ENCODE data around the gene ZBED3. TPM values are rescaled to one million over a fixed set of nuclear protein-coding genes. Genes with fewer than 3 reads are reported as not detected.

Gene ZBED3
- total and polyA plus RNA-seq, 2 of the 4 experiments (the other 2 are of a cell fraction): 0.18 to 2.5 TPM

- DNase-seq: no peak
- POLR2A ChIA-PET (ENCODE audit: unreplicated experiment): no interaction called here
- CTCF ChIA-PET: no interaction called here
Observed at GRCh38 chr5:77103457-77103856, 16.4 kb upstream of the ZBED3 start.

More at GRCh38 chr5:77103457-77103856, 16.4 kb upstream of the ZBED3 start:
- no peak overlapping the region for H4K5ac ChIP-seq (ENCODE audit: low read depth, low read length)
- H2BK15ac ChIP-seq (ENCODE audit: low read depth, low read length): no peak overlapping the region
- no peak overlapping the region for H2AK5ac ChIP-seq (ENCODE audit: low read depth, low read length)
- no peaks in the 10 kb centered on the region for H3K79me1 ChIP-seq (ENCODE audit: low read depth in 1 of 2, low read length in 2 of 2)
- H3K23ac ChIP-seq (ENCODE audit: low read depth, low read length): no peak overlapping the region
- 0 out of 2 replicates have a peak, but pooled peaks cover 1% of the 10 kb centered on the region for H3K4me1 ChIP-seq (ENCODE audit: control insufficient read depth, insufficient read depth, low read length)
- intact Hi-C loops (cut with micrococcal nuclease) (no loop called here), in situ Hi-C loops (cut with MboI; ENCODE audit: low sequenced_read_pairs) (no loop called here), dilution Hi-C loops (cut with HindIII; ENCODE audit: low sequenced_read_pairs, unreplicated experiment) (no loop called here)
- no peaks in the 10 kb centered on the region for H3K9me1 ChIP-seq (ENCODE audit: insufficient read depth, low read length)
- no peak overlapping the region for H3K18ac ChIP-seq (ENCODE audit: low read depth, low read length)
- H3K27ac ChIP-seq (ENCODE audit: insufficient read depth, low read length): no peak overlapping the region
- no peak overlapping the region for H3K9ac ChIP-seq (ENCODE audit: low read depth, low read length)
- H3K4me3 ChIP-seq (ENCODE audit: insufficient read depth, low read depth, low read length): no peak overlapping the region
- no peak overlapping the region for H3K4ac ChIP-seq (ENCODE audit: low read depth, low read length)
- no peaks in the 10 kb centered on the region for H3K9me3 ChIP-seq (ENCODE audit: control insufficient read depth, insufficient read depth, low read length)
- ATAC-seq (ENCODE audit: low read depth): no peak
- H4K91ac ChIP-seq (ENCODE audit: insufficient read depth, low read depth, low read length): no peak overlapping the region
- no peak overlapping the region for H2BK120ac ChIP-seq (ENCODE audit: low read depth, low read length)
- no peak overlapping the region for H4K8ac ChIP-seq (ENCODE audit: low read depth in 2 of 2, low read length in 2 of 2)
- H2BK5ac ChIP-seq (ENCODE audit: low read depth, low read length, poor library complexity, severe bottlenecking): no peak overlapping the region
- no peaks in the 10 kb centered on the region for H4K20me1 ChIP-seq (ENCODE audit: insufficient read depth, low read length)
- no peak overlapping the region for H2AK9ac ChIP-seq (replicated peaks; ENCODE audit: low read depth, low read length, poor library complexity)
- no peak overlapping the region for H3K56ac ChIP-seq (ENCODE audit: extremely low read depth, insufficient read depth, low read length)
- H3K27me3 ChIP-seq (ENCODE audit: control insufficient read depth, insufficient read depth, low read length): peaks cover 1% of the 10 kb centered on the region; the same call in 1 of the 2 replicates
- H3K14ac ChIP-seq (replicated peaks; ENCODE audit: low read depth, low read length): no peak overlapping the region
- no CpG with 5 or more reads among the region's 1 CpG for WGBS, 2 experiments (ENCODE audit: extremely low coverage in 2 of 2, insufficient read length in 1 of 2)
- H3K4me2 ChIP-seq (ENCODE audit: low read depth, low read length): no peak overlapping the region
- no peaks in the 10 kb centered on the region for H3K36me3 ChIP-seq (ENCODE audit: control insufficient read depth, insufficient read depth, low read length)
- H2AFZ ChIP-seq (replicated peaks; ENCODE audit: low read length, poor library complexity): peak overlapping the region; percentile 16
- no TSS peak for BruUV-seq (replicated peaks)
- TF ChIP-seq CHD1 (IDR thresholded peaks at IDR 0.05; ENCODE audit: low read depth, low read length): no peak
- no peak for TF ChIP-seq NFE2L2 (IDR thresholded peaks at IDR 0.05; ENCODE audit: low read depth, low read length)
- TF ChIP-seq ELK1 (IDR thresholded peaks at IDR 0.05; ENCODE audit: borderline replicate concordance, low read depth, low read length): no peak
- TF ChIP-seq SMC3 (IDR thresholded peaks at IDR 0.05; ENCODE audit: low read depth, low read length): no peak
- no peak overlapping the region for H2BK20ac ChIP-seq (ENCODE audit: low read depth, low read length)
